ENCODE measurements around the gene CBX6. TPM values are rescaled to one million over a fixed set of nuclear protein-coding genes. Genes with fewer than 3 reads are reported as not detected.

Gene CBX6
- total RNA-seq: 51.2 and 56.5 TPM in 2 replicates

GRCh38 chr22:38872172-38872830 lies at the start of gene CBX6:
Gene CBX6 (minus strand): TSS chr22:38872216. CDS start chr22:38872190, 26 bp downstream.

GRCh38 chr22:38843657-38844314 lies 28.2 kb downstream of the CBX6 start, which contains the start of gene NPTXR:
Gene NPTXR (minus strand): TSS chr22:38844028.

Other genes starting within 250 kb of the CBX6 start
- gene FAM227A, start 215.8 kb downstream of the CBX6 start, total RNA-seq: 0.48 and 0.52 TPM in 2 replicates
- 19.7 and 35.9 TPM in 2 replicates for gene CBY1, start 215.6 kb downstream of the CBX6 start, total RNA-seq
- gene TOMM22, start 190.3 kb downstream of the CBX6 start, total RNA-seq: 34.3 and 80.5 TPM in 2 replicates
- 35.2 and 72.5 TPM in 2 replicates for gene JOSD1, start 171.3 kb downstream of the CBX6 start, total RNA-seq
- gene GTPBP1, start 166.3 kb downstream of the CBX6 start, total RNA-seq: 22.9 and 31.8 TPM in 2 replicates
- gene SUN2, start 116.2 kb downstream of the CBX6 start, total RNA-seq: 74.7 and 80.8 TPM in 2 replicates
- 21.1 and 33.5 TPM in 2 replicates for gene DNAL4, start 78.1 kb downstream of the CBX6 start, total RNA-seq
- 0.78 and 4.4 TPM in 2 replicates for gene NPTXR, start 28.2 kb downstream of the CBX6 start, total RNA-seq
- gene APOBEC3A, start 85.4 kb upstream of the CBX6 start, total RNA-seq: not detected in 2 replicates
- 9.7 and 31.5 TPM in 2 replicates for gene APOBEC3B, start 110.1 kb upstream of the CBX6 start, total RNA-seq
- gene APOBEC3C, start 142.0 kb upstream of the CBX6 start, total RNA-seq: 26.5 and 31.0 TPM in 2 replicates
- gene APOBEC3D, start 148.9 kb upstream of the CBX6 start, total RNA-seq: 1.7 and 3.0 TPM in 2 replicates
- gene APOBEC3F, start 168.6 kb upstream of the CBX6 start, total RNA-seq: 3.9 and 5.5 TPM in 2 replicates
- 13.0 and 13.6 TPM in 2 replicates for gene APOBEC3G, start 205.1 kb upstream of the CBX6 start, total RNA-seq
- gene APOBEC3H, start 225.0 kb upstream of the CBX6 start, total RNA-seq: 0.16 TPM in 1 of 2 replicates, not detected in the other

Data from epithelial cell of alveolus of lung (primary cell).